Thoracic aorta (tissue), 2 donors: Measurements from ENCODE around the gene RRP8. TPM values are rescaled to one million over a fixed set of nuclear protein-coding genes. Genes with fewer than 3 reads are reported as not detected.

Experiments used
- ATAC-seq: fragments of 150-250 bp; one replicate; pipeline ENCODE4 v1.8.0; 2017; ENCODE audit warnings: low read depth; ENCODE audit not compliant: insufficient number of reproducible peaks, low FRiP score
- DNase-seq: peaks from one replicate; pipeline ENCODE4 v3.0.0-alpha.2; 2020; ENCODE audit warnings: low spot score
- H3K27ac ChIP-seq, 2 donors: fragments of 200-600 bp; sonication (generic); 1 replicate in 1 of 2; 2 replicates in 1 of 2; pipeline ENCODE4 v1.5.1; 2016; ENCODE audit warnings: mild to moderate bottlenecking in 2 of 2, moderate library complexity in 2 of 2
- H3K27me3 ChIP-seq: fragments of 200-600 bp; sonication (generic); replicated peaks from 2 replicates; pipeline ENCODE4 v1.6.0; 2016; ENCODE audit warnings: mild to moderate bottlenecking; ENCODE audit not compliant: insufficient read depth
- H3K36me3 ChIP-seq: fragments of 200-600 bp; sonication (generic); one replicate; pipeline ENCODE4 v1.5.1; 2016
- H3K4me1 ChIP-seq, 2 donors: fragments of 200-600 bp; sonication (generic); 1 replicate in 1 of 2; 2 replicates in 1 of 2; pipeline versions ENCODE4 v1.5.1 to v1.6.0; 2016; ENCODE audit warnings: low read depth in 2 of 2, mild to moderate bottlenecking in 1 of 2; ENCODE audit not compliant: control insufficient read depth in 1 of 2
- H3K4me3 ChIP-seq: fragments of 200-600 bp; sonication (generic); 2 replicates; pipeline ENCODE4 v1.5.1; 2016; ENCODE audit warnings: mild to moderate bottlenecking
- H3K9me3 ChIP-seq: fragments of 200-600 bp; sonication (generic); 2 replicates; pipeline ENCODE4 v1.5.1; 2016
- total RNA-seq, 2 donors: library from RNA; depleted of rRNA; stranded (reverse); fragments of >200 nt; gene quantifications; one replicate each; pipeline versions ENCODE4 v1.1.0 to v1.2.3, GENCODE V29; 2016
- TF ChIP-seq, protein P1 (sequence below): fragments of 200-600 bp; sonication (generic); IDR thresholded peaks from one replicate; pipeline ENCODE4 v1.5.1; 2019; ENCODE audit warnings: antibody characterized with exemption

RRP8 gene
- total RNA-seq, 2 donors from 2014 or later, result 13.9 to 35.8 TPM

DNA sequence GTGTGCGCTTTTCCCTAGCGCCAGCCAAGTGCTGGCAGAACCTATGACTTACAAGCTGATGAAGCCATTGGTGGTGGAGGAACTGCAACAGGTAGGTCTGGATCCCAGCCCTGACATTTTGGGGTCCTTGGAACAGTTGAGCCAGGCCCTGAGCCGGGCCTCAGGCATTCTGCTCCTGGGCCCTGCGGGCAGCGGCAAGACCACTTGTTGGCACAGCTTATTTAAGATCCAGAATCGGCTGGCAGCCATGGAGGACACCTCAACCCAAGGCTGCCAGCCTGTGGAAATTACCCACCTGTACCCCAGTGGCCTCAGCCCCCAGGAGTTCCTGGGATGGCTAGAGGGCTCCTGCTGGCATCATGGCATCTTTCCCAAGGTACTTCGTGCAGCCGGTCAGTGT, 56.7 kb downstream of the RRP8 start:
- Histone ChIP-seq H3K27ac (no peak overlapping the region), H3K4me3 (no peak overlapping the region), H3K9me3 (no peaks in the 10 kb centered on the region), H3K4me1 (no peaks in the 10 kb centered on the region), H3K36me3 (peaks cover 11% of the 10 kb centered on the region), H3K27me3 (no peaks in the 10 kb centered on the region)
- ATAC-seq (no peak), DNase-seq (no peak)
- TF ChIP-seq, protein P1, sequence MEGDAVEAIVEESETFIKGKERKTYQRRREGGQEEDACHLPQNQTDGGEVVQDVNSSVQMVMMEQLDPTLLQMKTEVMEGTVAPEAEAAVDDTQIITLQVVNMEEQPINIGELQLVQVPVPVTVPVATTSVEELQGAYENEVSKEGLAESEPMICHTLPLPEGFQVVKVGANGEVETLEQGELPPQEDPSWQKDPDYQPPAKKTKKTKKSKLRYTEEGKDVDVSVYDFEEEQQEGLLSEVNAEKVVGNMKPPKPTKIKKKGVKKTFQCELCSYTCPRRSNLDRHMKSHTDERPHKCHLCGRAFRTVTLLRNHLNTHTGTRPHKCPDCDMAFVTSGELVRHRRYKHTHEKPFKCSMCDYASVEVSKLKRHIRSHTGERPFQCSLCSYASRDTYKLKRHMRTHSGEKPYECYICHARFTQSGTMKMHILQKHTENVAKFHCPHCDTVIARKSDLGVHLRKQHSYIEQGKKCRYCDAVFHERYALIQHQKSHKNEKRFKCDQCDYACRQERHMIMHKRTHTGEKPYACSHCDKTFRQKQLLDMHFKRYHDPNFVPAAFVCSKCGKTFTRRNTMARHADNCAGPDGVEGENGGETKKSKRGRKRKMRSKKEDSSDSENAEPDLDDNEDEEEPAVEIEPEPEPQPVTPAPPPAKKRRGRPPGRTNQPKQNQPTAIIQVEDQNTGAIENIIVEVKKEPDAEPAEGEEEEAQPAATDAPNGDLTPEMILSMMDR, result no peak

- ATAC-seq (no peak), DNase-seq (no peak)
- TF ChIP-seq, protein P1, result no peak
- peaks cover 11% of the 10 kb centered on the region for H3K36me3 ChIP-seq
- no peaks in the 10 kb centered on the region for H3K9me3 ChIP-seq
- H3K27me3 ChIP-seq, result no peaks in the 10 kb centered on the region
- H3K4me3 ChIP-seq, result no peak overlapping the region
- H3K27ac ChIP-seq, result no peak overlapping the region
- no peaks in the 10 kb centered on the region for H3K4me1 ChIP-seq
Measured at GRCh38 chr11:6545917-6546605, 57.4 kb downstream of the RRP8 start.

Other genes with a start within 250 kb of the RRP8 start
- gene SMPD1, start 213.1 kb downstream of the RRP8 start, total RNA-seq, result 10 to 100 TPM; 36.6 to 51.3 TPM
- gene APBB1, start 184.5 kb downstream of the RRP8 start, total RNA-seq, result 10 to 100 TPM; 40.0 to 63.6 TPM
- 1 to 10 TPM in 1 of 2 donors, under 1 TPM in 1; 0.54 to 2.9 TPM for gene HPX, start 162.6 kb downstream of the RRP8 start, total RNA-seq
- gene TRIM3, start 129.7 kb downstream of the RRP8 start, total RNA-seq, result 10 to 100 TPM; 40.3 to 40.4 TPM
- 10 to 100 TPM; 52.1 to 62.8 TPM for gene ARFIP2, start 122.3 kb downstream of the RRP8 start, total RNA-seq
- gene TIMM10B, start 122.1 kb downstream of the RRP8 start, total RNA-seq, result 10 to 100 TPM; 47.7 to 49.9 TPM
- gene DNHD1, start 106.3 kb downstream of the RRP8 start, total RNA-seq, result 10 to 100 TPM; 23.9 to 26.5 TPM
- gene ILK, start 158 bp upstream of the RRP8 start, total RNA-seq, result 100 to 1,000 TPM; 338 to 588 TPM
- gene TAF10, start 8.6 kb upstream of the RRP8 start, total RNA-seq, result 10 to 100 TPM; 39.5 to 40.0 TPM
- gene TPP1, start 15.8 kb upstream of the RRP8 start, total RNA-seq, result 10 to 100 TPM; 66.7 to 75.6 TPM
- 10 to 100 TPM; 62.3 to 73.5 TPM for gene DCHS1, start 52.2 kb upstream of the RRP8 start, total RNA-seq
- 10 to 100 TPM; 20.6 to 53.6 TPM for gene MRPL17, start 79.7 kb upstream of the RRP8 start, total RNA-seq
- under 1 TPM in 1 of 2 donors, not detected in 1; 0.35 TPM for gene OR2AG2, start 168.4 kb upstream of the RRP8 start, total RNA-seq
- gene OR2AG1, start 179.4 kb upstream of the RRP8 start, total RNA-seq, result not detected
- gene OR6A2, start 196.1 kb upstream of the RRP8 start, total RNA-seq, result under 1 TPM in 1 of 2 donors, not detected in 1; 0.35 TPM
- gene OR10A5, start 242.1 kb upstream of the RRP8 start, total RNA-seq, result not detected